Measurements from ENCODE around the gene MYO16. TPM values are rescaled to one million over a fixed set of nuclear protein-coding genes. Genes with fewer than 3 reads are reported as not detected.

MYO16 gene
- total RNA-seq, 1 experiment from 2014 or later, result not detected

DNA sequence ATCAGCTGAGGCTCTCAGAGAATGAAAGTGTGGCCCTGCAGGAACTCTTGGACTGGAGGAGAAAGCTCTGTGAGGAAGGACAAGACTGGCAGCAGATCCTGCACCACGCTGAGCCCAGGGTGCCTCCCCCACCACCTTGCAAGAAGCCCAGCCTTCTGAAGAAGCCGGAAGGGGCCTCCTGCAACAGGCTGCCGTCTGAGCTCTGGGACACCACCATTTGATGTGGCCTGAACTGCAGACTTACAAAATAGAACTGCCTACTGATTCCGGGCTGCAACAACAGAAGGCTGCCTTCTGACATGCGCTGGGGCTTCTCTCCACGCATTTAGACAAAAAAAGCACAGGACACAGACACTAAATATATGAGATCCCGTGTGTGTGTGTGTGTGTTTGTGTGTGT is 577.2 kb downstream of the MYO16 start:
- Histone ChIP-seq H3K79me1 (ENCODE audit: insufficient read depth, low read depth, low read length, poor library complexity, severe bottlenecking) (no peaks in the 10 kb centered on the region), H2AFZ (ENCODE audit: low read length) (no peak overlapping the region), H3K27ac (ENCODE audit: insufficient read length, low read depth, low read length) (no peak overlapping the region), H3K4me2 (ENCODE audit: insufficient read depth, insufficient read length, low read length) (no peak overlapping the region), H3K4ac (ENCODE audit: low read depth, low read length) (no peak overlapping the region), H3K9me3 (ENCODE audit: control insufficient read depth, low read depth, low read length) (no peaks in the 10 kb centered on the region), H3K23me2 (ENCODE audit: insufficient read length, low read depth, low read length, poor library complexity, severe bottlenecking) (no peaks in the 10 kb centered on the region), H4K8ac (replicated peaks; ENCODE audit: insufficient read length, low read depth, low read length) (no peak overlapping the region), H3K18ac (ENCODE audit: insufficient read length, low read depth, low read length) (no peak overlapping the region), H3K23ac (ENCODE audit: insufficient read length, low read depth, low read length) (no peak overlapping the region), H3K14ac (ENCODE audit: insufficient read depth, low read length) (no peak overlapping the region), H3T11ph (ENCODE audit: low read length) (no peak overlapping the region), H3K79me2 (ENCODE audit: insufficient read depth, low read length) (no peaks in the 10 kb centered on the region), H3K56ac (ENCODE audit: insufficient read length, low read depth, low read length) (no peak overlapping the region), H2BK120ac (ENCODE audit: low read depth, low read length, poor library complexity, severe bottlenecking) (no peak overlapping the region), H2BK15ac (ENCODE audit: low read depth, low read length) (no peak overlapping the region), H2AK5ac (ENCODE audit: insufficient read length, low read length) (no peak overlapping the region), H3K9ac (ENCODE audit: extremely low read depth, insufficient read length, low read length) (no peak overlapping the region), H3K27me3 (ENCODE audit: insufficient read depth, low read length) (no peaks in the 10 kb centered on the region), H4K5ac (ENCODE audit: insufficient read length, low read depth, low read length) (no peak overlapping the region), H2BK12ac (ENCODE audit: insufficient read length, low read depth, low read length) (no peak overlapping the region), H4K91ac (ENCODE audit: insufficient read length, low read depth, low read length) (no peak overlapping the region), H4K20me1 (ENCODE audit: control insufficient read depth, insufficient read depth, insufficient read length) (no peaks in the 10 kb centered on the region), H3K4me1 (ENCODE audit: insufficient read depth, low read length) (no peaks in the 10 kb centered on the region), H2BK5ac (ENCODE audit: insufficient read length, low read length) (no peak overlapping the region), H2BK20ac (ENCODE audit: low read depth, low read length, poor library complexity, severe bottlenecking) (no peak overlapping the region)
- TF ChIP-seq, protein P1, sequence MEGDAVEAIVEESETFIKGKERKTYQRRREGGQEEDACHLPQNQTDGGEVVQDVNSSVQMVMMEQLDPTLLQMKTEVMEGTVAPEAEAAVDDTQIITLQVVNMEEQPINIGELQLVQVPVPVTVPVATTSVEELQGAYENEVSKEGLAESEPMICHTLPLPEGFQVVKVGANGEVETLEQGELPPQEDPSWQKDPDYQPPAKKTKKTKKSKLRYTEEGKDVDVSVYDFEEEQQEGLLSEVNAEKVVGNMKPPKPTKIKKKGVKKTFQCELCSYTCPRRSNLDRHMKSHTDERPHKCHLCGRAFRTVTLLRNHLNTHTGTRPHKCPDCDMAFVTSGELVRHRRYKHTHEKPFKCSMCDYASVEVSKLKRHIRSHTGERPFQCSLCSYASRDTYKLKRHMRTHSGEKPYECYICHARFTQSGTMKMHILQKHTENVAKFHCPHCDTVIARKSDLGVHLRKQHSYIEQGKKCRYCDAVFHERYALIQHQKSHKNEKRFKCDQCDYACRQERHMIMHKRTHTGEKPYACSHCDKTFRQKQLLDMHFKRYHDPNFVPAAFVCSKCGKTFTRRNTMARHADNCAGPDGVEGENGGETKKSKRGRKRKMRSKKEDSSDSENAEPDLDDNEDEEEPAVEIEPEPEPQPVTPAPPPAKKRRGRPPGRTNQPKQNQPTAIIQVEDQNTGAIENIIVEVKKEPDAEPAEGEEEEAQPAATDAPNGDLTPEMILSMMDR (conservative IDR thresholded peaks at IDR 0.05), result no peak
- WGBS (ENCODE audit: extremely low coverage, insufficient read length, low lambda C conversion rate), result no CpG with 5 or more reads among the region's 7 CpGs
- Mint-ChIP-seq H3K4me3 (no peak overlapping the region), H3K27me3 (ENCODE audit: low read depth) (peaks cover 2% of the 10 kb centered on the region), H3K9me3 (no peaks in the 10 kb centered on the region), H3K27ac (peak overlapping the region in 1 of 3 experiments; percentile 30; a peak in 1 of 7 replicates), H3K36me3 (ENCODE audit: insufficient read depth in 1 of 3, low read depth in 3 of 3) (no peaks in the 10 kb centered on the region), H3K4me1 (peaks cover 0 to 3% of the 10 kb centered on the region in 2 experiments; a peak in 1 of 4 replicates)
- no peak for DNase-seq
